Parathyroid adenoma (tissue), 2 donors: ENCODE measurements around the gene C6orf120.

ENCODE experiments used
- H2AFZ ChIP-seq: fragments of 300-600 bp; sonication (generic); one replicate; pipeline ENCODE4 v1.7.0; 2017; ENCODE audit warnings: antibody characterized with exemption, mild to moderate bottlenecking
- H3K27ac ChIP-seq: fragments of 300-600 bp; sonication (generic); one replicate; pipeline ENCODE4 v1.7.0; 2017
- H3K27me3 ChIP-seq: fragments of 300-600 bp; sonication (generic); one replicate; pipeline ENCODE4 v1.7.0; 2017; ENCODE audit warnings: low read length; ENCODE audit not compliant: control insufficient read depth, insufficient read depth
- H3K36me3 ChIP-seq: fragments of 300-600 bp; sonication (generic); one replicate; pipeline ENCODE4 v1.7.0; 2017; ENCODE audit warnings: low read length; ENCODE audit not compliant: control insufficient read depth, insufficient read depth
- H3K4me1 ChIP-seq: fragments of 300-600 bp; sonication (generic); one replicate; pipeline ENCODE4 v1.7.0; 2017; ENCODE audit warnings: control low read depth
- H3K4me2 ChIP-seq: fragments of 300-600 bp; sonication (generic); one replicate; pipeline ENCODE4 v1.7.0; 2017; ENCODE audit warnings: low read length
- H3K4me3 ChIP-seq: fragments of 300-600 bp; sonication (generic); one replicate; pipeline ENCODE4 v1.7.0; 2017; ENCODE audit warnings: low read depth, low read length
- H3K79me2 ChIP-seq: fragments of 300-600 bp; sonication (generic); one replicate; pipeline ENCODE4 v1.7.0; 2017; ENCODE audit warnings: control low read depth
- H3K9ac ChIP-seq: fragments of 300-600 bp; sonication (generic); one replicate; pipeline ENCODE4 v1.7.0; 2017; ENCODE audit warnings: mild to moderate bottlenecking
- H3K9me3 ChIP-seq: fragments of 300-600 bp; sonication (generic); one replicate; pipeline ENCODE4 v1.7.0; 2017; ENCODE audit warnings: low read length; ENCODE audit not compliant: control insufficient read depth
- CTCF ChIP-seq: fragments of 300-600 bp; sonication (generic); IDR thresholded peaks from one replicate; pipeline ENCODE4 v1.7.0; 2017; ENCODE audit warnings: antibody characterized with exemption, mild to moderate bottlenecking
- donor health status: primary hyperparathyroidism.

Gene C6orf120

GRCh38 chr6:169656546-169657283 is 45.2 kb upstream of the C6orf120 start:
- no peak overlapping the region for H3K4me3 ChIP-seq
- H3K4me2 ChIP-seq, result no peak overlapping the region
- H3K9me3 ChIP-seq, result no peaks in the 10 kb centered on the region
- H3K79me2 ChIP-seq, result no peaks in the 10 kb centered on the region
- H2AFZ ChIP-seq, result no peak overlapping the region
- no peaks in the 10 kb centered on the region for H3K4me1 ChIP-seq
- H3K9ac ChIP-seq, result no peak overlapping the region
- no peak overlapping the region for H3K27ac ChIP-seq
- TF ChIP-seq CTCF, result no peak
- no peaks in the 10 kb centered on the region for H3K36me3 ChIP-seq
- H3K27me3 ChIP-seq, result no peaks in the 10 kb centered on the region

- H3K4me3 ChIP-seq, result no peak overlapping the region
- H3K9ac ChIP-seq, result no peak overlapping the region
- H3K36me3 ChIP-seq, result no peaks in the 10 kb centered on the region
- no peak overlapping the region for H3K4me2 ChIP-seq
- H3K27me3 ChIP-seq, result no peaks in the 10 kb centered on the region
- no peaks in the 10 kb centered on the region for H3K79me2 ChIP-seq
- H3K27ac ChIP-seq, result no peak overlapping the region
- H3K4me1 ChIP-seq, result no peaks in the 10 kb centered on the region
- no peaks in the 10 kb centered on the region for H3K9me3 ChIP-seq
- no peak for TF ChIP-seq CTCF
- no peak overlapping the region for H2AFZ ChIP-seq
Observed at GRCh38 chr6:169657284-169657610, 44.7 kb upstream of the C6orf120 start.

GRCh38 chr6:169659820-169660610 is 41.9 kb upstream of the C6orf120 start:
- no peak overlapping the region for H2AFZ ChIP-seq

GRCh38 chr6:169660751-169661390 is 41.1 kb upstream of the C6orf120 start:
- Histone ChIP-seq H3K27me3 (no peaks in the 10 kb centered on the region), H3K4me2 (no peak overlapping the region), H3K27ac (no peak overlapping the region), H3K79me2 (no peaks in the 10 kb centered on the region), H3K4me3 (no peak overlapping the region), H3K4me1 (no peaks in the 10 kb centered on the region), H3K9me3 (no peaks in the 10 kb centered on the region), H3K36me3 (no peaks in the 10 kb centered on the region), H2AFZ (no peak overlapping the region), H3K9ac (no peak overlapping the region)
- no peak for TF ChIP-seq CTCF

More at GRCh38 chr6:169659820-169660610, 41.9 kb upstream of the C6orf120 start:
- H3K27me3 ChIP-seq, result no peaks in the 10 kb centered on the region
- no peak overlapping the region for H3K4me3 ChIP-seq
- H3K36me3 ChIP-seq, result no peaks in the 10 kb centered on the region
- H3K4me1 ChIP-seq, result no peaks in the 10 kb centered on the region
- no peaks in the 10 kb centered on the region for H3K79me2 ChIP-seq
- no peak overlapping the region for H3K27ac ChIP-seq
- no peak overlapping the region for H3K4me2 ChIP-seq
- no peaks in the 10 kb centered on the region for H3K9me3 ChIP-seq
- TF ChIP-seq CTCF, result no peak
- no peak overlapping the region for H3K9ac ChIP-seq
